ENCODE measurements around the gene CNTN4.

Gene CNTN4

GRCh38 chr3:2822611-2823010 is 723.9 kb downstream of the CNTN4 start:
- H3K4me3 ChIP-seq (ENCODE audit: low read depth, low read length) = no peak overlapping the region
- in situ Hi-C loops (cut with HindIII; ENCODE audit: low sequenced_read_pairs) = no loop called here
- TF ChIP-seq, protein P1, sequence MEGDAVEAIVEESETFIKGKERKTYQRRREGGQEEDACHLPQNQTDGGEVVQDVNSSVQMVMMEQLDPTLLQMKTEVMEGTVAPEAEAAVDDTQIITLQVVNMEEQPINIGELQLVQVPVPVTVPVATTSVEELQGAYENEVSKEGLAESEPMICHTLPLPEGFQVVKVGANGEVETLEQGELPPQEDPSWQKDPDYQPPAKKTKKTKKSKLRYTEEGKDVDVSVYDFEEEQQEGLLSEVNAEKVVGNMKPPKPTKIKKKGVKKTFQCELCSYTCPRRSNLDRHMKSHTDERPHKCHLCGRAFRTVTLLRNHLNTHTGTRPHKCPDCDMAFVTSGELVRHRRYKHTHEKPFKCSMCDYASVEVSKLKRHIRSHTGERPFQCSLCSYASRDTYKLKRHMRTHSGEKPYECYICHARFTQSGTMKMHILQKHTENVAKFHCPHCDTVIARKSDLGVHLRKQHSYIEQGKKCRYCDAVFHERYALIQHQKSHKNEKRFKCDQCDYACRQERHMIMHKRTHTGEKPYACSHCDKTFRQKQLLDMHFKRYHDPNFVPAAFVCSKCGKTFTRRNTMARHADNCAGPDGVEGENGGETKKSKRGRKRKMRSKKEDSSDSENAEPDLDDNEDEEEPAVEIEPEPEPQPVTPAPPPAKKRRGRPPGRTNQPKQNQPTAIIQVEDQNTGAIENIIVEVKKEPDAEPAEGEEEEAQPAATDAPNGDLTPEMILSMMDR (IDR thresholded peaks at IDR 0.05; ENCODE audit: low read depth, low read length, missing control alignments) = no peak
- no peak for DNase-seq (ENCODE audit: low read depth)

DNA sequence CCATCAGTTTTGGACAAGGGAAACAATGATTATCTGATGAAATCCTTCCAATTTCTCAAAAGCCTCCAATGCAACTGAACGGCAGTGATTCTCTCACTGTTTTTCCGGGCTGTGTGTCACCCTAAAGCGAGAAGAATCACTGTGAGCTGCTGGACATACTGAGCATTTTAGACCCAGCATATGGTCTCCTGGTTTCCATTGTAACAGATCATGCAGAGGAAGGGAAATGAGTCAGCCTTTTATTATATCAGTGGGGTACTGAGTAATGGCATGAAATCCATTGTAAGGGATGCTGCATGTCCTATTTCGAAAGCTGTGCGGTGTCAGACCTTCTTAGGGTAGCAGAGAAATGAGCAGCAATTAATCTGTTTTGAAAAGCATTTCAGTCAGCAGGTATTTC is 724.4 kb downstream of the CNTN4 start:
- in situ Hi-C loops (cut with HindIII; ENCODE audit: low sequenced_read_pairs) = no loop called here
- no peak overlapping the region for H3K4me3 ChIP-seq (ENCODE audit: low read depth, low read length)
- TF ChIP-seq, protein P1 (IDR thresholded peaks at IDR 0.05; ENCODE audit: low read depth, low read length, missing control alignments) = no peak
- peak; percentile 15 for DNase-seq (ENCODE audit: low read depth)

- in situ Hi-C loops (cut with HindIII; ENCODE audit: low sequenced_read_pairs) = no loop called here
- H3K4me3 ChIP-seq (ENCODE audit: low read depth, low read length) = no peak overlapping the region
- TF ChIP-seq, protein P1 (IDR thresholded peaks at IDR 0.05; ENCODE audit: low read depth, low read length, missing control alignments) = no peak
Measured at GRCh38 chr3:2823437-2824211, 725.0 kb downstream of the CNTN4 start.

GRCh38 chr3:2826036-2826435 is 727.4 kb downstream of the CNTN4 start:
- in situ Hi-C loops (cut with HindIII; ENCODE audit: low sequenced_read_pairs) = no loop called here
- no peak for DNase-seq (ENCODE audit: low read depth)
- TF ChIP-seq, protein P1 (IDR thresholded peaks at IDR 0.05; ENCODE audit: low read depth, low read length, missing control alignments) = no peak
- H3K4me3 ChIP-seq (ENCODE audit: low read depth, low read length) = no peak overlapping the region

More at GRCh38 chr3:2823437-2824211, 725.0 kb downstream of the CNTN4 start:
- DNase-seq (ENCODE audit: low read depth) = no peak

GRCh38 chr3:2826453-2826852 is 727.8 kb downstream of the CNTN4 start:
- no peak for DNase-seq (ENCODE audit: low read depth)
- in situ Hi-C loops (cut with HindIII; ENCODE audit: low sequenced_read_pairs) = no loop called here
- TF ChIP-seq, protein P1 (IDR thresholded peaks at IDR 0.05; ENCODE audit: low read depth, low read length, missing control alignments) = no peak
- no peak overlapping the region for H3K4me3 ChIP-seq (ENCODE audit: low read depth, low read length)

DNA sequence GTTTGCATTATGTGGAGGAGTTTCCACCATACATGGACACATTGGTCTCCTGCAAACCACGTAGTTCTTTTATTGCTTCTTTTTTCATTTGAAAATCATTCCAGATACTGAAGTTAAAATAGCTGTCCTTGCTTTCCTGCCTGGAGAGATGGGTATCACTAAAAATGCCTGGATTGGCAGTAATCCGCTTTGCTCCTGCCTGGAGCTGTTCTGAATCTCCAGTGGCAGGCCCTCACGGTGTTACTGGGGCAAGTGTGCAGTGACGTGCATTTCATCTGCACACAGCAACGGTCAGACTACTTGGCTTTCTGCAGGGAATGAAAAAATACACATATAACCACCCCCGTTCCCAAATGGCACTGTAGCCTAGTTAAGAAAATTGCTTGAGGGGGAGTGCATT is 738.6 kb downstream of the CNTN4 start:
- H3K4me3 ChIP-seq (ENCODE audit: low read depth, low read length) = no peak overlapping the region
- in situ Hi-C loops (cut with HindIII; ENCODE audit: low sequenced_read_pairs) = no loop called here
- TF ChIP-seq, protein P1 (IDR thresholded peaks at IDR 0.05; ENCODE audit: low read depth, low read length, missing control alignments) = no peak

More for the DNA sequence above, 738.6 kb downstream of the CNTN4 start:
- no peak for DNase-seq (ENCODE audit: low read depth)
